Astrocyte (in vitro differentiated cells and primary cell): Measurements from ENCODE around the gene SP3. TPM values are rescaled to one million over a fixed set of nuclear protein-coding genes. Genes with fewer than 3 reads are reported as not detected.

Source experiments
- DNase-seq: peaks from one replicate; pipeline ENCODE4 v3.0.0-alpha.2; 2010; ENCODE audit warnings: low read depth
- FAIRE-seq: peaks from 2 replicates; lab custom pipeline; 2011; peaks lifted over from hg19 to GRCh38; lab: Jason Lieb, UNC
- H2AFZ ChIP-seq: 2 replicates; pipeline ENCODE4 v1.6.0; 2012; ENCODE audit warnings: low read depth, low read length, inconsistent platforms
- H3K27ac ChIP-seq: 2 replicates; pipeline ENCODE4 v1.5.1; 2011; ENCODE audit warnings: low read depth, low read length, inconsistent platforms
- H3K27me3 ChIP-seq: 2 replicates; pipeline ENCODE4 v1.6.0; 2011; ENCODE audit warnings: low read length, inconsistent platforms; ENCODE audit not compliant: insufficient read depth
- H3K36me3 ChIP-seq: 2 replicates; pipeline ENCODE4 v1.5.1; 2011; ENCODE audit warnings: low read length, inconsistent platforms; ENCODE audit not compliant: insufficient read depth
- H3K4me1 ChIP-seq: 2 replicates; pipeline ENCODE4 v1.5.1; 2011; ENCODE audit warnings: low read length, inconsistent platforms; ENCODE audit not compliant: insufficient read depth
- H3K4me2 ChIP-seq: 2 replicates; pipeline ENCODE4 v1.6.0; 2012; ENCODE audit warnings: low read length, inconsistent platforms
- H3K4me3 ChIP-seq: 2 replicates; pipeline ENCODE4 v1.5.1; 2011; ENCODE audit warnings: low read depth, mild to moderate bottlenecking, low read length, inconsistent platforms; ENCODE audit not compliant: insufficient read depth
- H3K79me2 ChIP-seq: 2 replicates; pipeline ENCODE4 v1.6.0; 2012; ENCODE audit warnings: mild to moderate bottlenecking, low read length, inconsistent platforms; ENCODE audit not compliant: insufficient read depth
- H3K9ac ChIP-seq: 2 replicates; pipeline ENCODE4 v1.6.0; 2012; ENCODE audit warnings: mild to moderate bottlenecking, low read length, inconsistent platforms
- H3K9me3 ChIP-seq: 2 replicates; pipeline ENCODE4 v1.5.1; 2012; ENCODE audit warnings: low read depth, mild to moderate bottlenecking, low read length, inconsistent platforms; ENCODE audit not compliant: insufficient read depth
- H4K20me1 ChIP-seq: 2 replicates; pipeline ENCODE4 v1.6.0; 2012; ENCODE audit warnings: low read length, inconsistent platforms; ENCODE audit not compliant: insufficient read depth
- H3K27ac Mint-ChIP-seq: one replicate; pipeline ENCODE4 v1.8.0; 2021; ENCODE audit warnings: mild to moderate bottlenecking, mixed read lengths; ENCODE audit not compliant: unreplicated experiment
- H3K27me3 Mint-ChIP-seq: one replicate; pipeline ENCODE4 v1.8.0; 2021; ENCODE audit warnings: low read depth, mixed read lengths; ENCODE audit not compliant: unreplicated experiment
- H3K36me3 Mint-ChIP-seq: one replicate; pipeline ENCODE4 v1.8.0; 2021; ENCODE audit warnings: low read depth, mixed read lengths; ENCODE audit not compliant: unreplicated experiment
- H3K4me1 Mint-ChIP-seq: one replicate; pipeline ENCODE4 v1.8.0; 2021; ENCODE audit warnings: low read depth, mixed read lengths; ENCODE audit not compliant: unreplicated experiment
- H3K4me3 Mint-ChIP-seq: one replicate; pipeline ENCODE4 v1.8.0; 2021; ENCODE audit warnings: mild to moderate bottlenecking, moderate library complexity, mixed read lengths; ENCODE audit not compliant: unreplicated experiment
- H3K9me3 Mint-ChIP-seq: one replicate; pipeline ENCODE4 v1.8.0; 2021; ENCODE audit warnings: mild to moderate bottlenecking, mixed read lengths; ENCODE audit not compliant: unreplicated experiment
- EZH2 ChIP-seq: IDR thresholded peaks from 2 replicates; pipeline ENCODE4 v1.6.1; 2012; ENCODE audit warnings: mild to moderate bottlenecking, low read length, inconsistent platforms; ENCODE audit not compliant: insufficient read depth
- total RNA-seq: library from RNA; stranded (reverse); gene quantifications from 2 replicates; pipeline ENCODE4 v1.2.1, GENCODE V29; 2021
- TF ChIP-seq, protein P1 (sequence below): IDR thresholded peaks from 2 replicates; pipeline ENCODE4 v1.5.1; 2011; ENCODE audit warnings: low read depth, mild to moderate bottlenecking, inconsistent platforms, low read length, moderate library complexity; ENCODE audit not compliant: insufficient read depth

Gene SP3
- total RNA-seq, 1 donor from 2014 or later = 59.6 TPM

DNA sequence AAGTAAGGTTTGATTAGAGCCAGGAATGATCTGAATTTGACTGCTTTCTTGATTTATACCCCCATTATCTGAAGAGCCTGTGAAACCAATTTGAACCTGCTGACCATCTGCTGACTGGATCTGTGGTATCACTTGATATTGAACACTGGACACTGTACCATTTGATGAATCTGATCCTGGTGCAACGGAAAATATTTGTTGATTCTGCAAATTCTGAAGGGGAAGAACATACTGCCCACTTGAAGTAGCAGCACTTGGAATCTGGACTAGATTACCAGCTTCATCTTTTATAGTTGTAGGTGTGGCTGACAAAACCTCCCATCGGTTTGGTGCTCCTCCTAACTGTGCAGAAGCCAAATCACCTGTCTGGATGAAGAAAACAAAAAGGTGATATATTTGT is 9.3 kb downstream of the SP3 start:
- H3K79me2 ChIP-seq = peaks cover 100% of the 10 kb centered on the region
- peaks cover 3% of the 10 kb centered on the region for H3K4me1 ChIP-seq
- no peaks in the 10 kb centered on the region for H3K27me3 Mint-ChIP-seq
- H4K20me1 ChIP-seq = peaks cover 89% of the 10 kb centered on the region
- no peaks in the 10 kb centered on the region for H3K9me3 ChIP-seq
- H2AFZ ChIP-seq = no peak overlapping the region
- H3K36me3 Mint-ChIP-seq = peaks cover 15% of the 10 kb centered on the region
- H3K4me1 Mint-ChIP-seq = peaks cover 24% of the 10 kb centered on the region
- H3K36me3 ChIP-seq = peaks cover 24% of the 10 kb centered on the region
- FAIRE-seq (no peak), DNase-seq (no peak)
- no peak overlapping the region for H3K4me3 Mint-ChIP-seq
- peaks cover 2% of the 10 kb centered on the region for H3K9me3 Mint-ChIP-seq
- H3K27ac Mint-ChIP-seq = no peak overlapping the region
- no peak overlapping the region for H3K4me2 ChIP-seq
- no peaks in the 10 kb centered on the region for H3K27me3 ChIP-seq
- H3K27ac ChIP-seq = no peak overlapping the region
- H3K9ac ChIP-seq = no peak overlapping the region
- TF ChIP-seq EZH2 = no peak
- TF ChIP-seq, protein P1, sequence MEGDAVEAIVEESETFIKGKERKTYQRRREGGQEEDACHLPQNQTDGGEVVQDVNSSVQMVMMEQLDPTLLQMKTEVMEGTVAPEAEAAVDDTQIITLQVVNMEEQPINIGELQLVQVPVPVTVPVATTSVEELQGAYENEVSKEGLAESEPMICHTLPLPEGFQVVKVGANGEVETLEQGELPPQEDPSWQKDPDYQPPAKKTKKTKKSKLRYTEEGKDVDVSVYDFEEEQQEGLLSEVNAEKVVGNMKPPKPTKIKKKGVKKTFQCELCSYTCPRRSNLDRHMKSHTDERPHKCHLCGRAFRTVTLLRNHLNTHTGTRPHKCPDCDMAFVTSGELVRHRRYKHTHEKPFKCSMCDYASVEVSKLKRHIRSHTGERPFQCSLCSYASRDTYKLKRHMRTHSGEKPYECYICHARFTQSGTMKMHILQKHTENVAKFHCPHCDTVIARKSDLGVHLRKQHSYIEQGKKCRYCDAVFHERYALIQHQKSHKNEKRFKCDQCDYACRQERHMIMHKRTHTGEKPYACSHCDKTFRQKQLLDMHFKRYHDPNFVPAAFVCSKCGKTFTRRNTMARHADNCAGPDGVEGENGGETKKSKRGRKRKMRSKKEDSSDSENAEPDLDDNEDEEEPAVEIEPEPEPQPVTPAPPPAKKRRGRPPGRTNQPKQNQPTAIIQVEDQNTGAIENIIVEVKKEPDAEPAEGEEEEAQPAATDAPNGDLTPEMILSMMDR = no peak
- H3K4me3 ChIP-seq = no peak overlapping the region

DNA sequence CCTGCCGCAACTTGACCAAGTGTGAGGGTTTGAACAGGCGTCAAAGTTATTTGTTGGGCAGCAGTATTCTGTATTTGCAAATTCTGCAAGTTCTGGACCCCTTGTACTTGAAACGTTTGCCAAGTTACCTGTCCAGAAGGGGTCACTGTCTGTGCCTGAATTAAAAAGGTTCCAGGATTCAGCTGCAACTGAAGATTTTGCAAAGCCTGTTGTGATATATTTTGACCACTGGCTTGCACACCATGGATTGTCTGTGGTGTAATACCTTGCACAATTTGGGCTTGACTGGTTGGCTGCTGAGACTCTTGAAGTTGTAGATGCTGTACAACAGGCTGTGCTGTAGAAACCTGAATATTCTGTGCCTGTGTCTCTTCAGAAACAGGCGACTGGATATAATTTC is 10.2 kb downstream of the SP3 start:
- H3K36me3 Mint-ChIP-seq = peaks cover 11% of the 10 kb centered on the region

DNA sequence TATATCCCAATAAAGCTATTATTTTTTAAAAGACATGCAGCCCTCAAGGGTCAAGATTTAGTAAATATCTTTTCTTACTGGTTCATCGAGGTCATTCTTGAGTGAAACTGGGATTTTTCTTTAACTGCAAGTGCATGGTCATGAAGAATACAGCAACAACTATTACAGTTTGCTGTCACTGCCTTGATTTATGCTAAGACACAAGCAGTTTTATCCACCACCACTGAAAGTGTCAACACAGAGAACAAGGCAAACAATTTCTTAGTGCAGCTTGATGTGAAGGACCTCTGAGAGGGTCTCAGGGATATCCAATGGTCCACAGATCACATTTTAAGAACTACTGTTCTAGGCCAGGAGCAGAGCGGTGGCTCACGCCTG is 12.1 kb downstream of the SP3 start:
- Mint-ChIP-seq H3K27ac (no peak overlapping the region), H3K36me3 (peaks cover 5% of the 10 kb centered on the region), H3K9me3 (no peaks in the 10 kb centered on the region), H3K4me3 (no peak overlapping the region), H3K27me3 (no peaks in the 10 kb centered on the region), H3K4me1 (peaks cover 24% of the 10 kb centered on the region)
- FAIRE-seq (no peak), DNase-seq (no peak)
- Histone ChIP-seq H2AFZ (no peak overlapping the region), H4K20me1 (peaks cover 90% of the 10 kb centered on the region), H3K36me3 (peaks cover 24% of the 10 kb centered on the region), H3K4me1 (peaks cover 7% of the 10 kb centered on the region), H3K27ac (no peak overlapping the region), H3K4me3 (no peak overlapping the region), H3K4me2 (no peak overlapping the region), H3K79me2 (peaks cover 100% of the 10 kb centered on the region), H3K9ac (no peak overlapping the region), H3K27me3 (no peaks in the 10 kb centered on the region), H3K9me3 (no peaks in the 10 kb centered on the region)
- TF ChIP-seq, protein P1 = no peak
- no peak for TF ChIP-seq EZH2

More for the DNA sequence above, 10.2 kb downstream of the SP3 start:
- peaks cover 3% of the 10 kb centered on the region for H3K4me1 ChIP-seq
- peaks cover 2% of the 10 kb centered on the region for H3K9me3 Mint-ChIP-seq
- H3K27me3 ChIP-seq = no peaks in the 10 kb centered on the region
- H2AFZ ChIP-seq = no peak overlapping the region
- H3K4me2 ChIP-seq = no peak overlapping the region
- FAIRE-seq = no peak
- no peak overlapping the region for H3K27ac Mint-ChIP-seq
- H3K4me3 Mint-ChIP-seq = no peak overlapping the region
- peaks cover 100% of the 10 kb centered on the region for H3K79me2 ChIP-seq
- H3K27me3 Mint-ChIP-seq = no peaks in the 10 kb centered on the region
- peaks cover 24% of the 10 kb centered on the region for H3K4me1 Mint-ChIP-seq
- no peak for TF ChIP-seq EZH2
- TF ChIP-seq, protein P1 = no peak
- H3K36me3 ChIP-seq = peaks cover 24% of the 10 kb centered on the region
- peaks cover 91% of the 10 kb centered on the region for H4K20me1 ChIP-seq
- no peak overlapping the region for H3K4me3 ChIP-seq
- H3K9ac ChIP-seq = no peak overlapping the region
- H3K9me3 ChIP-seq = no peaks in the 10 kb centered on the region
- DNase-seq = no peak
- H3K27ac ChIP-seq = no peak overlapping the region
